Large intestine (tissue), 3 donors: ENCODE measurements around the gene ICOS. TPM values are rescaled to one million over a fixed set of nuclear protein-coding genes. Genes with fewer than 3 reads are reported as not detected.
"Not testable (repeated sequence)": the region's sequence is repeated elsewhere in the genome, so short reads cannot be mapped to it uniquely, and the experiment has no call there.

ENCODE experiments used
- DNase-seq, 2 donors: peaks; one replicate each; pipeline versions ENCODE4 v3.0.0 to v3.0.0-alpha.2; 2013
- H3K27ac ChIP-seq: one replicate; pipeline ENCODE4 v1.5.1; 2013; ENCODE audit warnings: low read length
- H3K27me3 ChIP-seq: 2 replicates; pipeline ENCODE4 v1.6.1; 2013; ENCODE audit warnings: low read length; ENCODE audit not compliant: control insufficient read depth, insufficient read depth
- H3K36me3 ChIP-seq: 2 replicates; pipeline ENCODE4 v1.6.1; 2013; ENCODE audit warnings: low read length; ENCODE audit not compliant: control insufficient read depth, insufficient read depth
- H3K4me1 ChIP-seq: one replicate; pipeline ENCODE4 v1.6.1; 2013; ENCODE audit warnings: low read length; ENCODE audit not compliant: control insufficient read depth, insufficient read depth
- H3K4me3 ChIP-seq: one replicate; pipeline ENCODE4 v1.5.1; 2013; ENCODE audit warnings: low read length
- H3K9me3 ChIP-seq: one replicate; pipeline ENCODE4 v1.6.1; 2013; ENCODE audit warnings: mild to moderate bottlenecking, low read depth, low read length, moderate library complexity; ENCODE audit not compliant: control insufficient read depth
- WGBS: methylation state at CpG from one replicate; pipeline ENCODE4 v1.1.5; 2013; ENCODE audit warnings: low lambda C conversion rate; ENCODE audit not compliant: insufficient coverage; 5-methylcytosine and 5-hydroxymethylcytosine counted together
- polyA plus RNA-seq: library from polyadenylated mRNA; unstranded; fragments of 120-200 nt; gene quantifications from one replicate; pipeline ENCODE4 v1.2.1, GENCODE V29; 2013

The ICOS gene
- polyA plus RNA-seq, 1 donor, result 0.42 TPM

GRCh38 chr2:203972066-203972465 is 35.5 kb downstream of the ICOS start:
- H3K4me3 ChIP-seq, result no peak overlapping the region
- no peak overlapping the region for H3K27ac ChIP-seq
- no peaks in the 10 kb centered on the region for H3K27me3 ChIP-seq
- no peaks in the 10 kb centered on the region for H3K9me3 ChIP-seq
- H3K4me1 ChIP-seq, result no peaks in the 10 kb centered on the region
- DNase-seq, result no peak
- no peaks in the 10 kb centered on the region for H3K36me3 ChIP-seq

DNA sequence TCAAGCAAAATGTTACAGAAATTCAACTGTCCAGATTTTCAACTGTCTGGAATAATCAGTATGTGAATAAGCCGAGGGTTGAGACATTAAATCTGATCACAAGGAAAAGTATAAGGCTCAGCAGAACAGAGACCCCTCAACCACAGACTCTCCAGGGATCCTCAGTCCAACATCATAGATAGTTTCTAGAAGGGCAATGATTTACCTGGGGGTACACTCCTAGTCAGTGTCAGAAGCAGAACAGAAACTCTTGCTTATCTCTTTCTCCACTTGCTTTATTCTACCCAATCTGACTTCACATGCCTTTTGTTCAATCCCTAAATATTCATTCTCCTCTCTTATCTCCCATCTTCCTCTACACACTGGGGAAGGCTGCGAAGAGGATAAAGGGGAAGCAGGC is 36.4 kb downstream of the ICOS start:
- WGBS, result no CpG with 5 or more reads among the region's 2 CpGs
- Histone ChIP-seq H3K9me3 (no peaks in the 10 kb centered on the region), H3K36me3 (no peaks in the 10 kb centered on the region), H3K4me1 (no peaks in the 10 kb centered on the region), H3K4me3 (no peak overlapping the region), H3K27ac (no peak overlapping the region), H3K27me3 (no peaks in the 10 kb centered on the region)
- DNase-seq, result no peak

GRCh38 chr2:203973676-203974075 is 37.1 kb downstream of the ICOS start:
- WGBS, result no CpG with 5 or more reads among the region's 3 CpGs
- Histone ChIP-seq H3K27ac (no peak overlapping the region), H3K27me3 (no peaks in the 10 kb centered on the region), H3K36me3 (no peaks in the 10 kb centered on the region), H3K4me3 (no peak overlapping the region), H3K9me3 (no peaks in the 10 kb centered on the region), H3K4me1 (no peaks in the 10 kb centered on the region)
- no peak for DNase-seq

DNA sequence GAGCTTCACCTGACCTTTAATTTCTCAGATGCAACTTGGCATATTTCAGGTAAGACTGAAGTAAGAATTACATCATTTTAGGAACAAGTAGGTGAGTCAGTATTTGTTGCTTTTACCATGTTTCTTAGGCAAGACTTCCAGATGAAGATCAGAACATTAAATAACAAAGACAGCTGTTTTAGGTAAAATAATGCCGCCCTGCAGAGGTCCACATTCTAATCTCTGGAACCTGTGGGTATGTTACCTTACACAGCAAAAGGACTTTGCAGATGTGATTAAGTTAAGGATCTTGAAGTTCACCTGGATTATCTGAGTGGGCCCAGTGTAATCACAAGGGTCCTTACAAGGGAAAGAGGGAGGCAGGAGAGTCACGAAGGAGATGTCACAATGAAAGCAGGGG is 39.3 kb downstream of the ICOS start:
- H3K4me3 ChIP-seq, result no peak overlapping the region
- H3K36me3 ChIP-seq, result no peaks in the 10 kb centered on the region
- WGBS, result 86% methylated on average over 1 of the region's 2 CpGs
- no peaks in the 10 kb centered on the region for H3K4me1 ChIP-seq
- no peaks in the 10 kb centered on the region for H3K9me3 ChIP-seq
- no peaks in the 10 kb centered on the region for H3K27me3 ChIP-seq
- no peak overlapping the region for H3K27ac ChIP-seq
- no peak for DNase-seq

DNA sequence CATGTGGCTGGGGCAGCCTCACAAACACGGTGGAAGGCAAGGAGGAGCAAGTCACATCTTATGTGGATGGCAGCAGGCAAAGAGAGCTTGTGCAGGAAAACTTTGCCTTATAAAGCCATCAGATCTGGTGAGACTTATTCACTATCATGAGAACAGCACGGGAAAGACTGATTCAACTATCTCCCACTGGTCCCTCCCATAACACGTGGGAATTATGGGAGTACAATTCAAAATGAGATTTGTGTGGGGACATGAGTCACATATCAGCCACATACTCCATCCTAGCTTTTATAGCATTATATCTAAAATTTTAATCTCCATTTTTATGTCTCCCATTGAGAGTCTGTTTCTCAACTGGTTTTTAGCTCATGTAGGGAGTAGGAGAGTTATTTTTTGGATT is 45.7 kb downstream of the ICOS start:
- no CpG with 5 or more reads among the region's 3 CpGs for WGBS
- H3K4me1 ChIP-seq, result no peaks in the 10 kb centered on the region
- no peaks in the 10 kb centered on the region for H3K36me3 ChIP-seq
- no peak overlapping the region for H3K4me3 ChIP-seq
- no peaks in the 10 kb centered on the region for H3K27me3 ChIP-seq
- no peaks in the 10 kb centered on the region for H3K9me3 ChIP-seq
- H3K27ac ChIP-seq, result no peak overlapping the region
- DNase-seq, result no peak

- DNase-seq, result no peak
- no peaks in the 10 kb centered on the region for H3K4me1 ChIP-seq
- no peaks in the 10 kb centered on the region for H3K27me3 ChIP-seq
- H3K9me3 ChIP-seq, result no peaks in the 10 kb centered on the region
- no CpG with 5 or more reads among the region's 5 CpGs for WGBS
- H3K36me3 ChIP-seq, result no peaks in the 10 kb centered on the region
- H3K4me3 ChIP-seq, result no peak overlapping the region
- no peak overlapping the region for H3K27ac ChIP-seq
Measured at GRCh38 chr2:203983064-203983715, 46.6 kb downstream of the ICOS start.

DNA sequence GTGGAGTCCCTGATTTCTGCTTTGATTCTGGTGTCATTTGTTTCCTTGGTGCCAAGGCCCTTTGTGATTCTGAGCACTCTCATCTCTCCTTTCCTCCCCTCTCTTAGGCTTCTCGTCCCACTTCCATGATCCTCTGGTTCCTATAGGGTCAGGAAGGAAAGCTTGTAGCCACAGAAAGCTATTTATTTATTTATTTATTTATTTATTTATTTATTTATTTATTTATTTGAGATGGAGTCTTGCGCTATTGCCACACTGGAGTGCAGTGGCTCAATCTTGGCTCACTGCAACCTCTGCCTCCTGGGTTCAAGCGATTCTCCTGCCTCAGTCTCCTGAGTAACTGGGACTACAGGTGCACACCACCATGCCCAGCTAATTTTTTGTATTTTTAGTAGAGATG is 49.4 kb downstream of the ICOS start:
- not testable (repeated sequence) for H3K27ac ChIP-seq, DNase-seq, H3K27me3 ChIP-seq, H3K4me1 ChIP-seq, H3K36me3 ChIP-seq, H3K9me3 ChIP-seq, H3K4me3 ChIP-seq
- WGBS, result no CpG with 5 or more reads among the region's 3 CpGs

- Histone ChIP-seq H3K4me1 (no peaks in the 10 kb centered on the region), H3K27me3 (no peaks in the 10 kb centered on the region), H3K36me3 (no peaks in the 10 kb centered on the region), H3K4me3 (no peak overlapping the region), H3K9me3 (no peaks in the 10 kb centered on the region), H3K27ac (no peak overlapping the region)
- no CpG with 5 or more reads among the region's 2 CpGs for WGBS
- no peak for DNase-seq
Measured at GRCh38 chr2:203987959-203988358, 51.4 kb downstream of the ICOS start.

- no peak overlapping the region for H3K27ac ChIP-seq
Measured at GRCh38 chr2:203988500-203989260, 52.1 kb downstream of the ICOS start.

DNA sequence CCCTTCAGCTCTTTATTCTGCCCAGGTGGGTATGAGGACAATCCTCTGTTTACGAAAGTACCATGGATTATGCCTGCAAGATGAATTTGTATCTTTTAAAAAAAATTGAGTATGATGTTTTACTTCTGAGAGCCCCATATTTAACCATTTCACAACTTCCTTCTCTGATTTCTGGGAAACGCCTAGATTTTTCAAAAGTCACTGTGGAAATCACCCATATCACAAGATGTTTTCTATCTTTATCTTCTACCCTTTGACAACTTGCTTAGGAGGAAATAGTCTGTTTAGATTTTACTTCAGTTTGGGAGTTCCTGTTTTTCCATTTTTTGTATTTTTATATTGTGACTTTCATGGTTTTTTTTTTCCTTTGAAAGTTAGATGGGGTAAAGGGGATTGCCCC is 53.0 kb downstream of the ICOS start:
- Histone ChIP-seq H3K9me3 (no peaks in the 10 kb centered on the region), H3K27ac (no peak overlapping the region)
- DNase-seq, result no peak

More at GRCh38 chr2:203988500-203989260, 52.1 kb downstream of the ICOS start:
- Histone ChIP-seq H3K4me3 (no peak overlapping the region), H3K36me3 (no peaks in the 10 kb centered on the region), H3K27me3 (no peaks in the 10 kb centered on the region), H3K9me3 (no peaks in the 10 kb centered on the region), H3K4me1 (no peaks in the 10 kb centered on the region)
- no peak for DNase-seq
- 100% methylated on average over 3 of the region's 6 CpGs for WGBS

DNA sequence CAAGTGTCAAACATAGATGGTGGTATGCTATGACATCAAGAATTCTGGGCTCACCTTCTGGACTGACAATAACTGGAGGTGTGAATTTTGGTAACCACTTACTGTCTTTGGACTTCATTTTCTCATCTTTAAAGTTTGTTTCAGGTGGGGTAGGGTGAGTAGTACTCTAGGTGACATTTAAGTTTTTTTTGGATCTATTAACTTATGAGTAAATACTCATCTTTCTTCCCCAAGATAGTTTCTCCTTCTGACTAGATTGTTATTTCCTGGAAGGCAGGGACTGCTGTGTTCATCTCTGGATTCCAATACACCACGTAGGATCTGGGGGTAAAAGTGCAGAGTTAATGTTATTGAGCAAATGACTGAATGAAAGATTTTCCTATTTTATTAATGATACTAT is 55.9 kb downstream of the ICOS start:
- no CpG with 5 or more reads among the region's 1 CpG for WGBS
- no peaks in the 10 kb centered on the region for H3K36me3 ChIP-seq
- no peak overlapping the region for H3K27ac ChIP-seq
- H3K9me3 ChIP-seq, result no peaks in the 10 kb centered on the region
- peaks cover 2% of the 10 kb centered on the region for H3K27me3 ChIP-seq
- no peaks in the 10 kb centered on the region for H3K4me1 ChIP-seq
- H3K4me3 ChIP-seq, result no peak overlapping the region
- no peak for DNase-seq

More for the DNA sequence above, 53.0 kb downstream of the ICOS start:
- H3K27me3 ChIP-seq, result no peaks in the 10 kb centered on the region
- no peak overlapping the region for H3K4me3 ChIP-seq
- 88% methylated on average over 1 of the region's 2 CpGs for WGBS
- no peaks in the 10 kb centered on the region for H3K36me3 ChIP-seq
- no peaks in the 10 kb centered on the region for H3K4me1 ChIP-seq
